HT-29 (cell line): Measurements from ENCODE around the gene STK11. TPM values are rescaled to one million over a fixed set of nuclear protein-coding genes. Genes with fewer than 3 reads are reported as not detected.

Experiments used
- DNase-seq: peaks from one replicate; pipeline ENCODE4 v3.0.0-alpha.2; 2015; ENCODE audit warnings: low spot score
- total RNA-seq: library from RNA; depleted of rRNA; stranded (reverse); fragments of >200 nt; shearing (Covaris generic); gene quantifications from 2 replicates; pipeline ENCODE4 v1.2.3, GENCODE V29; 2014

The STK11 gene
- total RNA-seq, 1 experiment from 2014 or later, result 101 TPM

GRCh38 chr19:1248786-1249297 lies 43.3 kb downstream of the STK11 start:
- DNase-seq, result no peak

- DNase-seq, result peak; percentile 89
These were observed 43.9 kb downstream of the STK11 start for GRCh38 chr19:1249298-1249989.

- no peak for DNase-seq
These were observed 44.4 kb downstream of the STK11 start for GRCh38 chr19:1249990-1250436.

GRCh38 chr19:1250437-1251260 lies 45.1 kb downstream of the STK11 start:
- DNase-seq, result no peak

- DNase-seq, result peak; percentile 65
These were observed 46.0 kb downstream of the STK11 start for GRCh38 chr19:1251330-1252220.

GRCh38 chr19:1252221-1252820 lies 46.7 kb downstream of the STK11 start:
- DNase-seq, result peak; percentile 69

GRCh38 chr19:1252821-1253513 lies 47.4 kb downstream of the STK11 start:
- peak; percentile 78 for DNase-seq

- DNase-seq, result peak; percentile 68
These were observed 48.0 kb downstream of the STK11 start for GRCh38 chr19:1253514-1254080.

- DNase-seq, result peak; percentile 4
These were observed 48.5 kb downstream of the STK11 start for GRCh38 chr19:1254081-1254527.

- DNase-seq, result no peak
These were observed 49.1 kb downstream of the STK11 start for GRCh38 chr19:1254530-1255185.

GRCh38 chr19:1255186-1256161 lies 49.9 kb downstream of the STK11 start:
- DNase-seq, result no peak

- no peak for DNase-seq
These were observed 51.3 kb downstream of the STK11 start for GRCh38 chr19:1256646-1257474.

GRCh38 chr19:1257475-1258162 lies 52.0 kb downstream of the STK11 start:
- no peak for DNase-seq

- DNase-seq, result no peak
These were observed 52.5 kb downstream of the STK11 start for GRCh38 chr19:1258163-1258492.

GRCh38 chr19:1258707-1259205 lies 53.2 kb downstream of the STK11 start:
- DNase-seq, result no peak

GRCh38 chr19:1259206-1259875 lies 53.8 kb downstream of the STK11 start:
- peak; percentile 72 for DNase-seq
